Fibroblast of lung (primary cell): Measurements from ENCODE around the gene DGCR8.

ENCODE experiments used
- EZH2 ChIP-seq: IDR thresholded peaks from 2 replicates; pipeline ENCODE4 v1.5.1; 2012; ENCODE audit warnings: low read length, control low read depth, mild to moderate bottlenecking; ENCODE audit errors: missing control alignments
- TF ChIP-seq, protein P1 (sequence below), 2 donors: IDR thresholded peaks in 1 of 2; conservative IDR thresholded peaks in 1 of 2; 1 replicate in 1 of 2; 2 replicates in 1 of 2; pipeline ENCODE4 v1.5.1; 2011 to 2012; ENCODE audit warnings: low read length in 2 of 2, control low read depth in 1 of 2, inconsistent platforms in 1 of 2, low read depth in 1 of 2, mild to moderate bottlenecking in 1 of 2

DNA sequence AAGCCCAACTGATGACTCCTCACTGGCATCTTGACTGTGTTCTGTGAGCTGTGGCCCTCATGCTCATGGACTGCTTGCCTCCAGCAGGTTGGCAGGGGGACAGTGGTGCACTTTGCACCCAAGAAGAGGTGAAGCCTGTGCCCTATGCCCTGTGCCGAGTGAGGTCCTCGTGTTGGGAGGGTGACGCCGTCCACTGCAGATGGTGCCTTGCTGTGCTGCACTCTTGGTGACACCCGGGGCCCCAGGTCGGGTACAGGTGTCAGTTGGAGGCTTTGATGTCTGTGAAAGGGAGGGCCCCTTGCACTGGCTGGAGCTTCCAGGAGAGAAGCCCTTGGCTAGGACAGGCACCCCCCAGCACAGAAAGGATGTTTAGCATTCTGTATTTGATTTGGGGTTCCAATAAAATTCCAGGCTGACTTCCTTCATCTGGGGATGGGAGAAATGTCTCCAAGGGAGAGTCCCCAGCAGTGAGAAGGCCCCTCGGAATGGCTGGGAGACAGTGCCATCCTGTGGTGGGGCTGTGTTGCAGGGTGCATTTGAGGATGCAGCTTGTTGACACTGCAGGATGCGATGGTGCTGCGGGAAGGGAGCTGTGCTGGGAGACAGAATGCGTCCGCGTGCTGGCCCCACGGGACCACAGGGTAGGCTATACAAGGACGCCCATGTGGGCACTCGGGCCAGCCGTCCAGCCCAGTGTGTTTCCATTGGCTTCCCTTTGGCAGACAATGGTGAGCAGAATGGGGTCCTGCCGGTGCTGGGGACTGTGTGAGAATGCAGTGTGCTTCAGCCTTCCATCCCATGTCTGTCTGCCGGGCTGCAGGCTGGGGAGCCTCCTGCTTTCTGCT, 49.1 kb downstream of the DGCR8 start:
- TF ChIP-seq, protein P1, sequence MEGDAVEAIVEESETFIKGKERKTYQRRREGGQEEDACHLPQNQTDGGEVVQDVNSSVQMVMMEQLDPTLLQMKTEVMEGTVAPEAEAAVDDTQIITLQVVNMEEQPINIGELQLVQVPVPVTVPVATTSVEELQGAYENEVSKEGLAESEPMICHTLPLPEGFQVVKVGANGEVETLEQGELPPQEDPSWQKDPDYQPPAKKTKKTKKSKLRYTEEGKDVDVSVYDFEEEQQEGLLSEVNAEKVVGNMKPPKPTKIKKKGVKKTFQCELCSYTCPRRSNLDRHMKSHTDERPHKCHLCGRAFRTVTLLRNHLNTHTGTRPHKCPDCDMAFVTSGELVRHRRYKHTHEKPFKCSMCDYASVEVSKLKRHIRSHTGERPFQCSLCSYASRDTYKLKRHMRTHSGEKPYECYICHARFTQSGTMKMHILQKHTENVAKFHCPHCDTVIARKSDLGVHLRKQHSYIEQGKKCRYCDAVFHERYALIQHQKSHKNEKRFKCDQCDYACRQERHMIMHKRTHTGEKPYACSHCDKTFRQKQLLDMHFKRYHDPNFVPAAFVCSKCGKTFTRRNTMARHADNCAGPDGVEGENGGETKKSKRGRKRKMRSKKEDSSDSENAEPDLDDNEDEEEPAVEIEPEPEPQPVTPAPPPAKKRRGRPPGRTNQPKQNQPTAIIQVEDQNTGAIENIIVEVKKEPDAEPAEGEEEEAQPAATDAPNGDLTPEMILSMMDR (conservative IDR thresholded peaks at IDR 0.05 in 1 of 2, IDR thresholded peaks at IDR 0.05 in 1 of 2; ENCODE audit: low read depth in 1 of 2, low read length in 2 of 2): peak; percentile 20 to 39
- no peak for TF ChIP-seq EZH2
